HG03280 (cell line): Measurements from ENCODE around the gene ARHGEF35.
A peak's percentile ranks its signal among the peaks of the same experiment; 100 is the strongest.
"Not testable (repeated sequence)": the region's sequence is repeated elsewhere in the genome, so short reads cannot be mapped to it uniquely, and the experiment has no call there.

Experiments used
- ATAC-seq: cut with Tn5 transposase; IDR thresholded peaks from one replicate; pipeline ENCODE4 v1.9.1; 2021; ENCODE audit warnings: mild to moderate bottlenecking, moderate library complexity; ENCODE audit not compliant: unreplicated experiment

Gene ARHGEF35

DNA sequence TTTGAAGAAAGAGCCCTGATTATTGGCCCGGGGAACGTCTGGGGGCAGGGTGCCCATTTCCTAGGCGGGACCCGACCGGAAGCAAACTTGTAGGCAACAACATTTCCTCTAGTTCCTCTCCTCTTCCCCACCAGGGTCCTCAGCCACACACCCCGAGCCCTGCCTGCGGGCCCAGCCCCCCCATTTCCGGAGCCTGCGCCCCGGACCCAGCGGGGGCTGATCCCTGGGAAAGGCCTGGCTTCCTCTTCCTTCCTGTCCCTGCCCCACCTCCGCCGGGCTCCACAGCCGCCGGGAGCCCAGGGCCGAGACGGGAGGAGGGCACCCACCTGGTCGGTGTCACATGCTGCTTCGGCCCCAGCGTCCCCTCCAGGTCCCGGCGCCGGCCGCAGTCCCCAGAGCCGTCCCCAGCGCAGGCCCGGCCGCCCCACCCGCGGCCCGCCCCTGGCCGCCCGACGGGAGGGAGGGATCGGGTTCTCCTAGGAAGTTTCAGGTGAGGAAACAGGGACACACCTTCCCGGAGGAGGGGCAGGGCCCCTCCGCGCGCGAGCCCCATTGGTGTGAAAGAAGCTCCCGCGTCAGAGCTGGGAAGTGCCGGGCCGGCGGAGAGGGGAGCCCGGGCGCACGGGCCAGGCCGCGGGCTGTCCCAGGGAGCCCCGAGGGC is at the start of gene ARHGEF35:
Gene ARHGEF35, minus strand, starts transcription at position 622 of the 661 bp plus-strand sequence. CDS start 7,450 bp downstream, outside the sequence.
- ATAC-seq, result peak; percentile 60

DNA sequence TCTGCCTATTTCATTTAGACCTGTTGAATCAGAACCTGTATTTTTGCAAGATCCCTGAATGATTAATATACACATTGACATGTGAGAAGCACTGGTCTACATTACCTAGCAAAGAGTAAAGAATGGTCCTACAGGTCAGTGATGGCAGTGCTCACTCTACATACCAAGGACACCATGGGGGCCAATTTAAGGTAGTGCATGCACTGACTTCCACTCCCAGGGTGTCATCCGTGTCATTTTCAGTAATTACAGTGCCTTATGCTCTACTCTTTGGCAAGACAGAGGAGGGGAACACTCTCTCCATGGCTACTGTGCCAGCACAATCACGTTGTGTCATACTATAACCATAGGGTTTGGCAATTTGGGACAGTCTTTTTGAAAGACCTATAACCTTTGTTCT is 49.7 kb upstream of the ARHGEF35 start:
- ATAC-seq, result not testable (repeated sequence)

DNA sequence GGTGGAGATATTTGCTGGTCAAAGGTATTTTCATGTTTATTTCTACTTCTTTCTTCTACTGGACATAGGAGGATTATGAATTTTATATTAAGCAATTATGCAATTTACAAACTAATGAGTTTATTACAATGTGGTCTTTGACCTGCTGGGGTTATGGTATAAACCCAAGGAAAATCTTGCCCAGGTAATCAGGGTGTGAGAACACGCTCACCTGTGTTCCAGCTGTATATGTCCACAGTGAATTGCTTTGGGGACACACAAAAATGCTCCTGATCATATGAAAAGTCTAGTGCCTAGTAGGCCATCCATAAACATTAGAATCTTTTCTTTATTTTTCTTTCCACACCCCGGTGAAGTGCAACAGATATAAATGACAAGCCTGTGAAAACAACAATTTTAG is 43.7 kb upstream of the ARHGEF35 start, which contains the start of gene OR2A42:
Gene OR2A42, minus strand, starts transcription at position 241 of the 400 bp plus-strand sequence. CDS start 6,762 bp downstream, outside the sequence.
- not testable (repeated sequence) for ATAC-seq

DNA sequence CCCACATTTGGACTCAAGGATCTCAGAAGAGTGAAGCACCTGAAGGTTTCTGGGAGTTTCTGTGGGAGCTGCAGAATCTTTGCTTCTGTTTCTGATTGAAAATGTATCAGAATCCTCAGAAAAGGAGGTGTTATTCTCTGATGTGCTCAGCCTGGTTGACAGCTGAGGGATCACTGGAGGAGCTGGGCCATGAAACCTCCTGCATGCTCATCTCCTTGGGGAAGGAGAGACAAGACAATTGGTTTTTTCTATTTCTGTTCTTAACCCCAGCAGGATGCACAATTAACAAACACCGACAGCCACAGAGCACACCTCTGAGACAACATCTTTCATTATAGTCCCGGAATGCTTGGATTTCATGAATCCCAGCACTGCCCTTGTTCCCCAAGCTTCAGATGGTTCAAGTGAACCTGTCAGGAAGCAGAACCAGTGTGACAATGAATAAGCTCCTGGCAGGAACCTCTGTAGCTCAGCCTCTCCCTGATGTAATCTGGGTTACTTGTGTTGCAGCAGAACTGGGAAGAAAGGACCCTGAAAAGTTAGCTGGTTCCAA is 43.0 kb upstream of the ARHGEF35 start:
- not testable (repeated sequence) for ATAC-seq

DNA sequence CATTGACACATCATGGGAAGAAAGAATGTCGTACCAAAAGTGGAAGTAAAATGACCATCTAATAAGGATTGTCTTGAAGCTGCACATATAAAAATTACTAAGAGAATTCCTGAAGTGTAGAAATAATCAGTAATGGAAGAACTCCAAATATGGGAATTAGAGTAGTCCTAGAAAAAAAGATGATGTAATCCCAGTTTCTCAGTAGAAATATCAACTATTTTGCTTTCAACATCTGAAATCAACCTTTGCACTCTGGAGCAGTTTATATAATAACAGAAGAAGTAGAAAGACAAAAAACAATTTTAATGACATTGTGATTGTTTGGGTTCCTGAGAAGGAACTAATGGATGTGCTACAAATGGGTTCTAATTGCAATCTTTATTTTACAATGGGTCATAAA is 37.4 kb upstream of the ARHGEF35 start:
- ATAC-seq, result not testable (repeated sequence)

DNA sequence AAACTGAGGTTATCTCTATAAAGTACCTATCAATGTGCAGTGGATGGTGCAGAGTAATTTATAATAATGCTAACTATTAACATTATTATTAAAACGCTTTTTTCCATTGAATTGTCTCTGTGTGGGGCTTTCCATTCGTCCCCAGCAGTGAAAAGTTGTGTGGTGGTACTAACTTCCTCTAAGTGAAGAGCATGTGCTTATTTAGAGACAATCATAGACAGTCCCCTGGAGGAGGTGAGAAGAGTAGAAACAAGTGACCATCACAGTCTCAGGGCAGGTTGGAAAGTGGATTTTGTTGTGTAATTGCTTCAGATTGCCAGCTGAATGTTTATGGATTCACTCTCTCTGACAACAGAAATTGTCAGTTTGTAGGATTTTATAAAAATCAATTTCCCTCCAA is 35.4 kb upstream of the ARHGEF35 start:
- not testable (repeated sequence) for ATAC-seq

DNA sequence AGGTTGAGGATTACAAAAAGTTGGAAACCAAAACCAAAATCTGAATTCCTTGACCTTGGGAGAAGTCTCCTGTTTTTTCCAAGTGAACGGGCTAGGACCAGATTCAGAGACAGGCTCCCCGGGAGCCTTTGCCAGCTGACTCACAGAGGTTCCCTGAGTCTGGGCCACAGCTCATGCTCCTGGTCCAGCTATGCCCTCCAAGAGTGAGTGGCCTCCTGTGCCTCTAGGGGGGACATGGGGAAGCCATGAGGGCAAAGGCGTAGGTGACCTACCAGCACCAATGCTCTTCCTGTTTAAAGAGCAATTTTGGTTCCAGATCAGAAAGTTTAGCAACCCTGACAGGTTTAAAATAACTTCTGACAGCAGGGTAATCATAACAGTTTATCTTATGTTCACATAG is 33.2 kb upstream of the ARHGEF35 start:
- ATAC-seq, result not testable (repeated sequence)

DNA sequence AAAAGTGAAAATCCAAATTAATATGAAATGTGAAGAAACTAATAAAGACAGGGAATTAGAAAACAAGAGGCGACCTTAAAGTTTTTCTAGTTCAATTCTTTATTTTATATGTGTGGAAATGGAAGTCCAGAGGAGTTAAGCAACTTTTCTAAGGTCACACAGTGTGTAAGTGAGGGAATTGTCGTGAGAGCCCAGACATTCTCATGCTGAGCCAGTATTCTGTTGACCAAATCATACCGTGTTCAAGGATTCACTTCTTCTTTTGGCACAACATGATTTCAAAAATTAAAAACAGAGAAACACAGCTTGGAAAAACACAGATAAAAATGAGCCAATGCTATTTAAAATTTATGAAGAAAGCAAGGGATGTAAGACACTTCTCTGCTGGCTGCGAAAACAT is 31.2 kb upstream of the ARHGEF35 start:
- not testable (repeated sequence) for ATAC-seq

DNA sequence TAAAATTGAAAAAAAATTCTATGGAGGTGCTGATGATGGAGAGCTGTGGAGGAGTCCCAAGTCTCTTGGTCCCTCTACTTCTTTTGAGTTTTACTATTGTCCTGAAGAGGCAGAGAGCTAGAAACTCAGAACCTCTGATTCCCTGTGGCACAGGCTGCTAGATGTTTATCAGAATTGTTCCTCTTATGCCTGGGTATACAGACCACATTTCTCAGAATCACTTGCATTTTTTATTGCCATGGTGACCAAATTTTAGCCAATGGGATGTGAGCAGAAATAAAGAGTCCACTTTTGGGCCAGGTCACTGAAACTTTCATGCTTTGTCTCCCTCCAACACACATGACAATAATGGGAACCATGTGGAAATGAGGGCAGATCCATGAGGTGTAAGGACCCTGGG is 28.0 kb upstream of the ARHGEF35 start:
- not testable (repeated sequence) for ATAC-seq

DNA sequence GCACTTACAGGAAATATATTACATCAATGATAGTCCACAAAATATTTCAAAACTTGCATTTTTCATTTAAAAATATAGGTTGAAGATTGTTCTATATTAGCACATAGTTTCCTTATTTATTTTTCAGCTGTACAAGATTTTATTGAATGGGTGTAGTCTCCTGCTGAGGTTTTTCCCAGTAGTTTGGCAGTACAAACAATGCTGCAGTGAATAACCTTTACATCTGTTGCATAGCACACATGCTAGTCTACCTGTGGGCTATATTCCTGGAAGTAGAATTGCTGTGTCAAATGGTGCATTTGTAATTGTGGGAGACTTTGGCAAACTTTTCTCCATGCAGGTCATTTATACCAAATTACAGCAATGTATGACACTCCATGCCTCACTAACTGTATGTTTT is 24.9 kb upstream of the ARHGEF35 start:
- ATAC-seq, result not testable (repeated sequence)

DNA sequence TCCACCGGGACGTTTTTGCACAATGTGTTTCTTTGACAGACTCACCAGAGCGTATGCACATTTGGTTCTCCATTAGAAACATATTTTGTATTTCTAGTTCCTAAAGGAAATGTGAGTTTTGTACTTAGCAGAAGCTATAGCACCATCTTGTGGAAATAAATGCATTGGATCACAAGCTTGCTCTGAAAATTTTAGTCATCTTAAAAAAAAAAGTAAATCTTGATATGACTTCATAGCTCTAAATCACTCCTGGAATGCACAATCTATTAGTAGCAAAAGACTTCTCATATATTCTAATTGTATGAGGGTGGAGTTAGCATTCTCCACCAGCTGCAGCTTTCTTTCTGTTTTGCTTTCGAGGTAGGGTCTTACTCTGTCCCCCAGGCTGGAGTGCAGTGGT is 23.5 kb upstream of the ARHGEF35 start:
- ATAC-seq, result not testable (repeated sequence)

DNA sequence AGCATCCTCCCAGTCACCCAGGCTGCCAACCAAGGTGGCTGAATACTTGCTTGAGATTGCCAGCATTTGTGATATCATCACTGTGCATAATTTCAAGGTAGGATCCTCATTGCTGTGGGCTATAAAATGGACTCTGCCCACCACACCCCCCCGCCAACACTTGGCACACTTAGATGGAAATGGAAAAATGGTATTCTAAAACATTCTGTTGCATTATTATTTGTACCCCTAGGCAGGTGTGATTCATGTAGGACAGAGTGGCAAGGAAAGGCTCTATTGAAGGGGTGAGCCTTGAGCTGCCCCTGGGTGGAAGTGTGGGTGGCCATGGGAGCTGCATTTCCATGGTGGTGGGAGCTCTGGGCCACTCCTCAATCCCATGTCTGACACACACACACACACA is 22.9 kb upstream of the ARHGEF35 start:
- ATAC-seq, result not testable (repeated sequence)

DNA sequence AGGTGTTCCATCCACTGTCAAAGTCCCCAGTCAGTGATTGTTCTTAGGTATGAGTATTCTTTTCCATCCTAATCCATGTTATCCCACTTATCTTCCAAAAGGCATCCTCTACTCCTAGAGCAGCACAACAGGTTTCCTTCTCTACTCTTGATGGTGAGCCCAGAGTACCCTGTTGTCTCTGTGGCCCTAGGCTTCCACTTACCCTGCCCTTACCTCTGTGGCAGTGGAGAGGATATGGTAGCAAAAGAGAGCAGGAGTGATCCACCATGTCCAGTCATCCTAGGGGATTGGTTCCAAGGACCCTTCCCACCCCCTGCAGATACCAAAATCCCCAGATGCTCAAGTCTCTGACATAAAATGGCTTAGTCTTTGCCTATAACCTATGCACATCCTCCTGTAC is 21.6 kb upstream of the ARHGEF35 start:
- ATAC-seq, result not testable (repeated sequence)

DNA sequence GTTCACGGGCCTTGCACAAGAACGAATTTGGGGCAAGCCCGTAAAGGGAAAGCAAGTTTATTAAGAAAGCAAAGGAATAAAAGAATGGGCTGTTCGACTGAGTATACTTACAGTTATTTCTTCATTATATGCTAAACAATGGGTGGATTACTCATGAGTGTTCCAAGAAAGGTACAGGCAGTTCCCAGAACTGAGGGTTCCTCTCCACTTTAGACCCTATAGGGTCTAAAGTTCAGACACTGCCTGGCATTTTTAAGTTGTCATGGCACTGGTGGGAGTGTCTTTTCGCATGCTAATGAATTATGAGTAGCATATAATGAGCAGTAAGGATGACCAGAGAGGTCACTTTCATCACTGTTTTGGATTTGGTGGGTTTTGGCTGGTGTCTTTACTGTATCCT is 9.7 kb upstream of the ARHGEF35 start:
- ATAC-seq, result not testable (repeated sequence)

DNA sequence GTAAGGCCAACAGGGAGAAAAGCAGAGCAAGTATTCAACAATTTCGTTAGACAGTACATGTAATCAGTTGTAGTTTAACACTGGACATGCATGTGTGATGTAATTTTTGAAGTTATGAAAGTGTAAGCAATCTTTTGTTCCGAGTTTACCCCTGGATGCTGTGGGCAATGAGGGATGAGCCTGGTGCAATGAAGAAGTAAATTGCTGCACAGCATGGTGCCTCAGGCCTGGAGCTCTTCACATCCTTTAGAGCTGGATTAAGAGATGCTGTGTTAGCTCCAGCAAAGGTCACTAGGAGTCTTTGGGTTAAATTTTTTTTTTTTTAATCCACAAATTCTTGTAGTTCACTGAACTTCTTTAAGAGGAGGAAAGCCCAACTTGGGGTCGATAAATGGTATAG is 7.5 kb upstream of the ARHGEF35 start:
- ATAC-seq, result not testable (repeated sequence)

DNA sequence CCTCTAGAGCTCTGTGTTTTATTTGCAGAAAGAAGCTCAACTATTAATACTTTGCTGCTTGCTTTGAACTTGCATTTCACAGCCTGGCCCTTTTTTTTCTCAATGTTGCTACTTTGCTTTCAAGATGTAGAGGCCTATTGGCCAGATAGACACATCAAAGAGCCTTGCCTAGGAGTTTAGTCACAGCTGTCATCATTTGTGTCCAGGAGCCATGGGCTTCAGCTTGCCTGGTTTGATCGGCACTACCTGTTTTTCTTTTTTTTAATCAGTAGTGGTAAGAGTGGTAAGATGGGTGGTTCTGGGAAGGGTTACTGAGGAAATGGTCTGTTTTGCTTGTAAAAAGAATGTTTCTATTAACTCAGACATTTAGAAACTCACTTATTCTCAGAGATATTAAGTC is 6.3 kb upstream of the ARHGEF35 start:
- not testable (repeated sequence) for ATAC-seq

DNA sequence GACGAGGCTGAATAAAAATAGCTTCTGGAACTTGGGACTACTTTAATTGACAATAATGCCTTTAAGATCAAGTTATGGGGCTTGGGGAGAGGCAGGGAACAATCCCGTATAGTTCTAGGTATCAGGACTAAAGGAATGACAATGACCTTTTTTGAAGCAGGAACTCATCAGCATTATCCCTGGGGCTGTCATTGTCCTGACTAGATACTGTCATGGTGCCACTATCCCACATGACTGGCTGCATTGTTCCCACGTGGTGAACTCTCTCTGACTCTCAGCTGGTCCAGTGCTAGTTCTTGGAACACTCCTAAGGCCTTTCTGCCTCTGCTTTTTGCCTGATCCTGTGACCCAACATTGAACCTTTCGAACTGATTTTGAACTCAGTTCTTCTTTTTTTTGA is 3.3 kb upstream of the ARHGEF35 start:
- ATAC-seq, result not testable (repeated sequence)

DNA sequence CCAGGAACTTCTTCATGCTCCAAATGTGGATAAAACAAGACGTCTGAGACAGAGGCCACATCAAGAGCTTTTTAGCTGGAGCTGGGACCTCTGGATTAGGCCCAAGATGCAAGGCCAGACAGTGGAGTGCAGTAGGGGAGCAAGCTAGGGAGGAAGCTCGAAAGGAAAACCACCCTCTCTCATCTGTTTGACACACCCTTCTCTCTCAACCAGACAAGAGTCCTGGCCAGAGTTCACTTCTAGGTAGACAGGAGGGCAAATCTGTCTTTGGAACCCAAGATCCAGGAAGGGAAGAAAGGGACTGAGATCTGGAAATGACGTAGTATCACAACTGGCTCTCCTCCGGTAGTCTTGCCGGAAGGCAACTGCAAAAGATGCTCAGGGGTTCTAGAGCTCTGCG is 1.2 kb downstream of the ARHGEF35 start:
- ATAC-seq, result not testable (repeated sequence)

DNA sequence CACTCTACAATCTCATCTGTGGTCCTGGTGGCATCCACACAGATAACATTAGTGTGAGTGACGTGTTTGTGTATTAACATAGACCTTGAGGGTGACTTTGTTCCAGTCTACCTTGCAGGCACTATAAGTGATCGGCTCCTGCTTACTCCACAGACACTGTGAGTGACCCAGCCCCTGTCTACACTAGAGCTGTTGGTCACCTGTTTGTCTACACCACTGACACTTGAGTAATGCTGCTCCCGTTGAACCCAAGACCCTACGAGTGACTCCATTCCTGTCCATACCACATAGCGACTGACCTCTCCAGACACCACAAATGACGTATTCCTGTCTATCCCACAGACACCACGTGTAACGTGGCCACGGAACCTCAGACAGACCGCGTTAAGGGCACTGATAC is 1.9 kb downstream of the ARHGEF35 start:
- ATAC-seq, result not testable (repeated sequence)

DNA sequence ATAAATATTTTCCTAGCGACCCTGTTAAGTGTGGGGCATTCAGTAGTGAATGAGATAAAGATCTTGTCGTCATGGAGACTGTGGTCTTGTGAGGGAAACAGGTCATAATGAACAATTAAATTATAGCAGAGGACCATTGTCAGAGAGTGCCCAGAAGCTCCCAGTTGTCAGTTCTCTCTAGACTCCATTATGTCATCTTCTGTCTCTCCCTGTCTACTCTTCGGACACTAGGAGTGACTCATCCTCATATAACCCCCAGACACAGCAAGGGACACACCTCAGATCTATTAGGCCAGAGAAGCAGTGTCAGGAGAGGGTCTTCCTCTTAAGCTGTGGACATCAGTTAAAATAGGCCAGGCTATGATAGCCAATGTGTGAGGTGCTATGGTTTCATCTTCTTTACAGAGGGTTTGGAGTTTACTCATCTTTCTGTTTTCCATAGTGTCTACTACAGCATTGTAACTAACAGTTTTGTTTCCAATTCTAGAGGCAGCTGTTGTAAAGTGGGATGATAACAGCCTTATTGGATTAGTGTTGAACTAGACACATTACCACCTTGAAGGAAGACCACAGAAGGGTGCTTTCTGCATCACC is 7.0 kb downstream of the ARHGEF35 start:
- not testable (repeated sequence) for ATAC-seq

DNA sequence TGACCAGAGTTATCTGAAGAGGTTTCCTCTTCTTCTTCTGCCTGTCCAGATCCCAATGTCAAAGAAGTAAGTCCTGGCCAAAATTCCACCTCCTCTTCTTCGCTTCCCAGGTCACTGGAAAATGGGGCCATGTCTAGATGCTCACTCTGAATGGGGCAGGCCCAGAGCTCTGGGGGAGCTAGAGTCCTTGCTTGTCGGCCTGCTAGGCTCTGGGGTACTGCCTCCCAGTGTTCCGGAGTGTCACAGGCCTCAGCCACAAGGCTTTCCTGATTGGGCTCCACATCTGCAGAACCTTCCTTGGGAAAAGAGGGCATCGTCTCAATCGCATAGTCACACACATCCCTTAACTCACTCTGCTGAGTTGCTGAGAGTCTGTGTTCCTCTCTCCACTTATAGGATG is 7.8 kb downstream of the ARHGEF35 start:
- not testable (repeated sequence) for ATAC-seq

DNA sequence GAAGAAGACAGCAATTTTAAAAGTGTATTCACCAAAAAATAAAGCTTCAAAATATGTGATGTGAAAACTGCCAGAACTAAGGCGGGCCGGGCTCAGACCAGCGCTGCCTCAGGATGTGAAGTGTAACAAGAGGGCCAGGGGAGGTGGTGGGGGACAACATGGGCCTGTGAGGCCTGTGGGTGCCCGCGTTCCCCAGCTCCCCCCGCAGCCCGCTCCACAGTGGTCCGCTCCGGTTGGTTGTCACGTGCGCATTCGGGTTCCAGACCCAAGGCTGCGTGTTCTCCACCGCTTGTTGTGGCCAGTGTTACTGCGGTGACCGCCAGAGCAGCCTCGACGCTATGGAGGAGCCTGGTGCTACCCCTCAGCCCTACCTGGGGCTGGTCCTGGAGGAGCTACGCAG is 12.5 kb downstream of the ARHGEF35 start, which contains the start of gene CTAGE4:
Gene CTAGE4, plus strand, starts transcription at position 301 of the 400 bp plus-strand sequence. Its CDS starts 38 bp downstream, at position 339.
- ATAC-seq, result not testable (repeated sequence)
